GM20431 (cell line): ENCODE measurements around the gene SLC9A7.
"Not testable (repeated sequence)": the region's sequence is repeated elsewhere in the genome, so short reads cannot be mapped to it uniquely, and the experiment has no call there.

Experiments used
- in situ Hi-C: fragments of 300-500 bp; cut with MseI, MboI; formaldehyde crosslinking; loops from one replicate; pipeline ENCODE4 v1.15.0; 2020; ENCODE audit warnings: low sequenced_read_pairs; ENCODE audit not compliant: unreplicated experiment

The SLC9A7 gene

GRCh38 chrX:46758956-46759644 is at the start of gene SLC9A7:
Gene SLC9A7 (minus strand): TSS chrX:46759118. CDS start chrX:46759029, 89 bp downstream.
- in situ Hi-C loops, result no loop called here

- in situ Hi-C loops, result no loop called here
Observed at GRCh38 chrX:46805270-46805669, 46.4 kb upstream of the SLC9A7 start.

GRCh38 chrX:46803140-46803539 is 44.2 kb upstream of the SLC9A7 start:
- in situ Hi-C loops, result no loop called here

- in situ Hi-C loops, result no loop called here
Observed at GRCh38 chrX:46796574-46797191, 37.8 kb upstream of the SLC9A7 start.

GRCh38 chrX:46793386-46794143 is 34.6 kb upstream of the SLC9A7 start:
- in situ Hi-C loops, result no loop called here

GRCh38 chrX:46792810-46793188 is 33.9 kb upstream of the SLC9A7 start:
- in situ Hi-C loops, result no loop called here

- in situ Hi-C loops, result no loop called here
Observed at GRCh38 chrX:46791927-46792809, 33.2 kb upstream of the SLC9A7 start.

- in situ Hi-C loops, result no loop called here
Observed at GRCh38 chrX:46788902-46789301, 30.0 kb upstream of the SLC9A7 start.

- in situ Hi-C loops, result not testable (repeated sequence)
Observed at GRCh38 chrX:46784437-46784836, 25.5 kb upstream of the SLC9A7 start.

- in situ Hi-C loops, result no loop called here
Observed at GRCh38 chrX:46782034-46782433, 23.1 kb upstream of the SLC9A7 start.

- in situ Hi-C loops, result no loop called here
Observed at GRCh38 chrX:46777971-46778810, 19.3 kb upstream of the SLC9A7 start.

GRCh38 chrX:46770817-46771163 is 11.9 kb upstream of the SLC9A7 start:
- in situ Hi-C loops, result no loop called here

- in situ Hi-C loops, result no loop called here
Observed at GRCh38 chrX:46770000-46770816, 11.3 kb upstream of the SLC9A7 start.

- in situ Hi-C loops, result no loop called here
Observed at GRCh38 chrX:46762963-46763362, 4.0 kb upstream of the SLC9A7 start.

- in situ Hi-C loops, result no loop called here
Observed at GRCh38 chrX:46759645-46759974, 692 bp upstream of the SLC9A7 start.

- in situ Hi-C loops, result no loop called here
Observed at GRCh38 chrX:46758163-46758955, 559 bp downstream of the SLC9A7 start.

GRCh38 chrX:46757593-46757992 is 1.3 kb downstream of the SLC9A7 start:
- in situ Hi-C loops, result no loop called here

- in situ Hi-C loops, result no loop called here
Observed at GRCh38 chrX:46757052-46757451, 1.9 kb downstream of the SLC9A7 start.
